NOMO-1 treated with dmso at 0.1 percent for 144 hours (cell line): ENCODE measurements around the gene INHA.

Experiments
- DNase-seq: peaks from one replicate; lab custom pipeline; 2025; ENCODE audit not compliant: unreplicated experiment; lab: John Stamatoyannopoulos, UW

INHA gene

GRCh38 chr2:219571311-219572236 is 536 bp upstream of the INHA start, which contains the start of gene OBSL1:
TSS of gene OBSL1 (minus strand) at chr2:219571539. CDS start at chr2:219571232, 307 bp downstream.
- DNase-seq, result peak; percentile 27

DNA sequence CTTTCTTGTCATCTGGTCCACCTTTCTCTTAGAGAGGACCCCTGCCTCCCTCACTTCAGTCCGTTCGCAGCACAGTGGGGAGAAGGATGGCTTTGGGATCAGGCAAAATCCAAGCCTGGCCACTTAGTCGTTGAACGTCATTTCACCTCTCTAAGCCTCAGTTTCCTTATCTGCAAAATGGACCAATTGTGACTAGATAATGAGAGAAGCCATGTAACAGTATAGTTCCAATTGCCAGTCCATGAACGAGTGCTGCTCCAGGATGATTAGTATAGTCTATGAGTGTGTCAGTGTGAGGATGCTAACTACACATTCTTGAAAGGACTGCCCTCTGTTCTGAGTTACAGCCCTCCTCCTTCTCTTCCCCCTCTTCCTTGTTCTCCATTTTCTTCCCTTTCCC is 1.1 kb downstream of the INHA start:
- no peak for DNase-seq

GRCh38 chr2:219574484-219575311 is 2.6 kb downstream of the INHA start:
- DNase-seq, result no peak

DNA sequence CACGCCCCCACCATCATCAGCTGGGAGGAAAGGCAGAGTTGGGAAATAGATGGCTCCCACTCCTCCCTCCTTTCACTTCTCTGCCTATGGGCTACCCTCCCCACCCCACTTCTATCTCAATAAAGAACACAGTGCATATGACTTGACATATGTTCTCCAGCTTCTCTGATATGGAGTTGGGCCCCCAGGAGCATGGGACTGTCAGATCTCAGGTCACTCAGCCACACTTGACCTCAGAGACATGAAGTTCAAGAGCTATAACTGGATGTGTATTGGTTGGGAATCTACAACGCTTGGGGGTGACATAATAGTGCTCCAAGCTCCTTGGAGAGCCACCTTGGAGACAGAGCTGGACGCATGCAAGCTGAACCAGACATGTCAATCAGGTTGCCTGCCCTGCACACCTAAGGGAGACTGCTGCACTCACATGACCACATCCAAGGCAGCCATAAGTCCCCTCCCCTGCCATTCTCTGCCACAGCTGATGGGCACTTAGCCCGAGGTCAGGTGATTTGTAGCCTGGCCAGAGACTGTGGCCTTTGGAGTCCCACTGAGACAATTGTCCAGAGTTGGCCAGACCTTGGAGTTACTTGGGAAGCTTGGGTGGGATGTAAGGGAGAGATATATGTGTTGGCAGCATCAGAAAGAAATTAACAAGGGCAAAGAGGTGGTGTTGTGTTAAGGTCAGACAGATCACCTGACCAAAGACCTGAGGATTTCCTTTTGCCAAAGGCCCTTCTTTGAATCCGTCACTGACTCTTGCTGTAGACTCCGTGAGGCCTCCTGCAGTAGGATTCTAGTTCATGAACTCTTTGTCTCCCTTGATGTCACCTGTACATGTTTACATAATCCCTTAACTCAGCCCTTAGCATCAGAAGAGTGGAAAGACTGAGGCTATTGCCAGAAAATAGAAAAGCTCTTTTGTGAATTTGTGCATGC is 3.7 kb downstream of the INHA start:
- DNase-seq, result no peak

DNA sequence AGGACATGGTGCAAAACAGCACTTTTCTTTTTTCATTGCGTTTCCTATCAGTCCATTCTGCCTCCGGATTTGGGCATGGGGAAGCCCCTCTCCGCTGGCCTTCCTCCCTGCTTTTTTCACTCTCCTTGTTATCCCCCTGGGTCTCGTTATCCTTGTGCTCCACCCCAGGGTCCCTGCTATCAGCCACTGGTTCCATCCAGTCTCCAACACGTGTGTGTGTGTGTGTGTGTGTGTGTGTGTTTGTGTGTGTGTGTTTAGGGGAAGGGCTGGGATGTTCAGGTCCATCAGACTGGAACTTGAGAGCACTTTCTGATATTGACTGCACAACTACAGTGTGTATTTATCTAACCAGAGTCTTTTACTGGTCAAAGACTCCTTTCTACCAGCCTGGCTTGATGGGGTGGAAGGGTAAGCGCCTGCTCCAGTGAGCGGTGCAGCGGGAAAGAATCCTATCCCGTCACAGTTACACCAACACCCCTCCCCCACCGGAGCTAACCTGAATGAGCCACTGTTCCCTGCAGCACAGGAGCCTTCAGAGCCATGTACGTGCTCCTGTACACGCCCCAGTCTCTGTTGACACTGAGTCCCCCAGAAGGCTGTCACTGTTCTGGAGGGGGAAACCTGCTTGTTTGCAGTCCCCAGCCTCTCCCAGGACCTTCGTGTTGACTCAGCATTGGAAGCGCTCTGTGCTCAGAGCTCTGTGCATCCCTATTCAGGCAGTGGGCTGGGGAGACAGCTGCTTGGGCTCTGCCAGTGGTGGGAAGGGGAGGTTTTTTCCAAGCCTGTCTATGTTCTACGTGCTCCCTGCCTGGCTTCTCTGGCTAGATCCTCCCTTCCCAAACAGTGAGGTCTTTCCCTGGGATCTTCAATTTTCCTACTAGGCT is 4.6 kb downstream of the INHA start:
- DNase-seq, result no peak

- DNase-seq, result peak; percentile 69
Observed at GRCh38 chr2:219578811-219579613, 6.9 kb downstream of the INHA start.

- DNase-seq, result no peak
Observed at GRCh38 chr2:219581346-219581745, 9.2 kb downstream of the INHA start.

DNA sequence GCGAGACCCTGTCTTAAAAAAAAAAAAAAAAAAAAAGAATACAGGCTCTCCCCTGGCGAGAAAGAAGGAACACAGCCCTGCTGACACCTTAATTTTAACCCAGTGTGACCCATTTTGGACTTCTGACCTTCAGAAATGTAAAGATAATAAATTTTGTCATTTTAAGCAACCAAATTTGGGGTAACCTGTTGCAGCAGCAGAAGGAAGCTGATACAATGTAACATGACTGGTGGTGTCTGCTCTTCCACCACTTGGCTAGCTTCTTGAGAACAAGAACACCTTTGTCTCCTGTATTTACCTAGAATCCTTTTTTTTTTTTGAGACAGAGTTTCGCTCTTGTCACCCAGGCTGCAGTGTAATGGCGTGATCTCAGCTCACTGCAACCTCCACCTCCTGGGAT is 19.0 kb downstream of the INHA start:
- no peak for DNase-seq

GRCh38 chr2:219592736-219593135 is 20.6 kb downstream of the INHA start:
- DNase-seq, result no peak

- no peak for DNase-seq
Observed at GRCh38 chr2:219593154-219593553, 21.0 kb downstream of the INHA start.

DNA sequence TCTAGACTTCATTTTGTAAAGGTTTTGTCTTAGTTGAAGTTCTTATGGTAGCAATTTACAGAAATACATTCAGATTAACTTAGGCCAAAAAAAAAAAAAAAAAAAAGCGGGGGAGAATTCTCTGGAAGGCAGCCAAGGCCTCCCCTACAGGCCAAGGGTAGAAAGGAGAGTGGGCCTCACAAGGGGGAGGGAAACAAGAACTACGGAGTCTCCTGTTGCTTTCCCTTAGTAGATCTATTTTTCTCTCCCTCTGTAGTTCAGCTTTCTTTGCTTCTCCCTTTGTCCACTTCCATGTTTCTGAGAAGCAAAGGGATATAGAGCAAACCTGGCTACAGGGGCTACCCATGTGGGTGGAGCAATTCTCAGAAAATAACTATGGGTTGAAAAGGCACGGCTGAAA is 23.1 kb downstream of the INHA start:
- DNase-seq, result no peak

- peak; percentile 54 for DNase-seq
Observed at GRCh38 chr2:219596954-219597551, 24.9 kb downstream of the INHA start.

DNA sequence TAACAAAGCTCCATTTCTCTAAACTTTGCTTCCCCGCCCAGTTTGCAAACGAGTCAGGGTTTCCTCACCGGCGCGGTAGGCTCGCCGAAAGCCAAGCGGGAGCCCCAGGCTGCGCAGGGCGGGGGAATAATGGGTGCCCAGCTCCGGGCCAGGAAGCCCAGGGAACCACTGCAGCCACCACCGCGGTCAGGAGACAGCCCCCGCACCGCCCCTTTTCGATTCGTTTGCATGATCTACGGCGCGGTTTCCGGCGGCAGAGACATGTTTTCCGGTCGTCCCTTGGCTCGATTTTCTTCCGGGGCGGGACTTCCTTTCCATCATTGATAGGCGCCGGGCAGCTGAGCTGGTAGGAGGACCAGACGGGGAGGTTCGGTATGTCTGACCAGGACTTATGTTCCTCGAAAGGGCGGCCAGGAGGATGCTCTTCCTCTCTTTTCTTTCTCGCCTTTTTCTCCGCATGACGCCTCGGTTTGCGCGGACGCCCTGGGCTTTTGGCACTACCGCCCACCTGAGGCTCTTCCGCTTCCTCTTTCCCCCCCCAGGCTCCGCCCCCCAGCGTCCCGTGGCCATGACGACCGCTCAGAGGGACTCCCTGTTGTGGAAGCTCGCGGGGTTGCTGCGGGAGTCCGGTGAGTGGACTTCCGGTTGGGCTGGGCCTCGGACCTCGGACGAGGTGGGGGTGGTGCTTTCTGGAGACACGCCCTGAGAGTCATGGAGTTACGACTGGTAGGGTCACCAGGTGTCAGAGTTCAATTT is 25.6 kb downstream of the INHA start, which contains the start of gene STK11IP:
Gene STK11IP (plus strand): TSS at position 306 of the 756 bp plus-strand sequence. CDS start 263 bp downstream, at position 569.
- peak; percentile 97 for DNase-seq

GRCh38 chr2:219598308-219599078 is 26.4 kb downstream of the INHA start:
- DNase-seq, result no peak

- DNase-seq, result peak; percentile 81
Observed at GRCh38 chr2:219603771-219604170, 31.7 kb downstream of the INHA start.

- DNase-seq, result no peak
Observed at GRCh38 chr2:219605607-219605954, 33.5 kb downstream of the INHA start.

- no peak for DNase-seq
Observed at GRCh38 chr2:219607931-219608330, 35.8 kb downstream of the INHA start.
